Inflammatory macrophage treated with lipopolysaccharide for 1 hour (primary cell): ENCODE results near the gene ZNF532.

Experiments used
- DNase-seq, 2 donors: peaks; one replicate each; pipeline ENCODE4 v3.0.0-alpha.2; 2020 to 2022

ZNF532 gene

GRCh38 chr18:58871514-58872420 is 7.1 kb downstream of the ZNF532 start:
- no peak for DNase-seq

- no peak for DNase-seq
These were observed 14.0 kb downstream of the ZNF532 start for GRCh38 chr18:58878640-58879039.

GRCh38 chr18:58881477-58881876 is 16.8 kb downstream of the ZNF532 start:
- DNase-seq, result no peak

DNA sequence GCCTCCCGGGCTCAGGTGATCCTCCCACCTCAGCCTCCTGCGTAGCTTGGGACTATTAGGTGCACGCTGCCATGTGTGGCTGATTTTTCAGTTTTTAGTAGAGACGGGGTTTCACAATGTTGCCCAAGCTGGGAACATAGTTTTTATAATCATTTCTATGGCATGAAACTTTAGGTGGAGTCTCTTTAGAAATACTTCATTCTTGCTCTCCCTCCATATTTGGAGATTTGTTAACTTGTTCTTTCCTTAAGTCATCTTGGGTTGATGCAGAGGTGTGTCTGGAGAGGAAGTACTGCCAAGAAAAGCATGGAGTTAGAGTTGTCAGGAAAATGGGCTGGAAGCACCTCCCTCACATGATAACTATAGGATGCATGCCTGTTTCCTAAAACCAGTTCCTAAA is 17.4 kb downstream of the ZNF532 start:
- no peak for DNase-seq

- no peak for DNase-seq
These were observed 18.0 kb downstream of the ZNF532 start for GRCh38 chr18:58882686-58883085.

DNA sequence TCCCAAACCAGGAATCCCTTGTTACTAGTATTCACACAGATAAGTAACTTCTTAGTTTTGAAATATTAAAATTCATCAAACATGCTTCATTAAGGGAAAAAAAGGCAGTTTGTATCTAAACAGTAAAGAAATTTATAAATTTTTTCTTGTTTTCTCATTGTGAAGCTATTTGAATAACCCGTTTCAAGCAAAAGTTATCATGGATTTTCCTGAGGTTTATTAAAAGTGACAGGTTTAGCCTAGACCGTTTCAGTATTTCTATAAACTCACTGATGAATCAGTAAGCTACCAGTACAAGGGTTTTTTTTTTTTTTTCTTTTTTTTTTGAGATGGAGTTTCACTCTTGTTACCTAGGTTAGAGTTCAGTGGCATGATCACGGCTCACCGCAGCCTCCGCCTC is 20.0 kb downstream of the ZNF532 start:
- DNase-seq, result no peak

DNA sequence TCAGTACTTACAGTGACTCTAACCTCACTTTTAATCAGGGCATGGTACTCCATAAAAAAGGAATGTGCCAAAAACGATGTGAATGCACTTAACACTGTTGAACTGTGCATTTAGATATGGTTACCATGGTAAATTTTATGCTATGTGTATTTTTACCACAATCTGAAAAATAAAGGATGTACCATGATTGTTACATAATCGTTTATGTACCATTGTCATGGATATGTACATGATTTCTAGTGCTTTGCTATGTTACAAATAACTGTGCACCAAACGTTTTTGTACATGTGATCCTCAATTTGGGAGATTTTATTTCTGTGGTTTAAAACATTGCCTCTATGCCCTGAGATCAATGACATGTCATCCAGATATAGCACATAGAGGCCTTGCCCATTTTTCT is 21.8 kb downstream of the ZNF532 start:
- DNase-seq, result no peak

DNA sequence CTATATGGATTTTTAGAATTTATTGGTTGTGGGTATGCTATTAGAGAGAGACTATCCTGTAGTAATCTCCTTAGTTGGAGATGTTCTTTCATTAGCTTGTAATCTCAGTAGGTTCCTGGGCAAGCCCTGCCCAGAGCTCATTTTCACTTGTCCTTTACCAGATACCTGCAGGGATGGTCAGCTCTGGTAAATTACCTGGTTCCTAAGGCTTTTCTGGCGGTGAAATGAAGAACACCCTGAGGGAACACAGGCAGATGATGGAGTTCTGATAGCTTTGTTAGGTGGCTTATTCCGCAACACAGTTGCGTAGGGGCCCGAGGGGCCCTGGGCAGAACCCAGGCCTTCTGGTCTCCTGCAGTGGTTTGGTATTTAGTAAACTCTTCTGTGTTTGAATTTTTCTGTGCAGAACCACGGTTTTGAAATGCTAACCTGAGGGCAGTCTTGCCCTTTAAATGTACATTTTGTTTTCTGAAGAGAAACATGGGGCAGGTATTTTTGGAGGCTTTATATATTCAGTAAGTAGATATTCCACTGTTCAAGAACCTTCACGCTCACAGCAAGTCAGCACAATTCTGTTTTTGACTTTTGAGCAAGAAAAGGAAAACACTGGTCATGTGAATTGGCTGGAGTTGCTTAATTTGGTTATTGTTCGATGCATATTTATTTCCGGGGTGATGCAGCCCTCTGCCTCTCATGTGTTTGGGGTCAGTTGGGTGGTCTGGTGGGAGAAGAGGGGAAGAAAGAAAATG is 22.4 kb downstream of the ZNF532 start:
- DNase-seq, result peak in 1 of 2 donors; percentile 26

GRCh38 chr18:58887613-58887963 is 22.9 kb downstream of the ZNF532 start:
- DNase-seq, result peak; percentile 72 to 82

DNA sequence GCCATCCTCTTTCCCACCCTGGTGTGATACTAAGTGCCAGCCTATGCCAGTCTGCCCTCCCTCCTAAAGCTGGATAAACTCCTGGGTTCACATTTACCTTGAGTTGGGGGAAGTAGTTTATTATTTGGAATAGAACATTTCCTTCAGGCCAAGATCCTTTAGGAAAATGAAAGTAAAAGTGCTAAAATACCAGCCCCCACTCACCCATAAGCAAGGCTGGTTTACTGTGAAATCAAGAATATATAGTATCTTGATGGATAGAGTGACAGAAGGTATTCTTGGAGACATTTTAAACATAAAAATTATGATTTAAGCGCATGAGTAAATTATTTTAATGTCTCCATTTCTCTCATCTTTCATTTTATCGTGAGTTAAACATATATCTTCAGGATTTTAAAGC is 27.1 kb downstream of the ZNF532 start:
- no peak for DNase-seq

DNA sequence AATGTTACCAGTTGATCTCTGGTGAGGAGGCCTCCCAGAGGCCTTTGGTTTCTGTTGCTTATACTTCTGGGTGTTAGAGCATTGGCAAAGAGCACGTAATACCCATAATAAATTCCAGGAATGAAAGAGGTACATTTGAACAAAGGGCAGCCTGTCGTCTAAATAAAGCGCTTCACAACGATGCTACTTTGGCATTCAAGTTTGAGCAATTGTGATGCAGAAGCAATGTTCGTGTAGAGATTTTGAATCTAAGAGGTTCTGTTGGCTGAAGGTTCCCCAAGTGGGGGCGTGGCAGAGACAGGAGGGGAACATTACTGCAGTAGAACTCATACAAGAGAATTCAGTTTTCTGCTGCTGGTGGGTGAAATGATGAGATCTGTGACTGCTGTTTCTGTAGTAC is 27.8 kb downstream of the ZNF532 start:
- no peak for DNase-seq

GRCh38 chr18:58893388-58894099 is 28.9 kb downstream of the ZNF532 start:
- no peak for DNase-seq

DNA sequence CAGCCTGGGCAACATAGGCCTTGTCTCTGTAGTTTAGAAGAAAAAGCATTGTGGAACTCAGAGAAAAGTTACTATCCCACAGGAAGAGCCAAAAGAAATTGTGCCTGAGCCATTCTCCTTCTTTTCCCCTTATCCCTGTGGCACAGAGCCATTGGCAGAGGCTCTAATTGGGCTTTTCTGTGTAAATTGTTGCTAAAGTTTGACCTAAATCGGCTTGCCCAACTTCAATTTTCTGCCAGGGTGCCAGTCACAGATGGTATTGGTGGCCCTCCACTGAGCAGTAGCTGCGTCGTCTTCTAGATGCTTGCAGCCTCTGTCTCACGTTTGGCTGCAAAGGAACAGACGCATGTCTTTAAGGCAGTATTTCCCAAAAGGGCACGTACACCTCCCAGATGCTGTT is 30.3 kb downstream of the ZNF532 start:
- no peak for DNase-seq

- DNase-seq, result no peak
These were observed 30.7 kb downstream of the ZNF532 start for GRCh38 chr18:58895385-58895784.

- no peak for DNase-seq
These were observed 31.6 kb downstream of the ZNF532 start for GRCh38 chr18:58896268-58896667.

- no peak for DNase-seq
These were observed 32.2 kb downstream of the ZNF532 start for GRCh38 chr18:58896734-58897508.

GRCh38 chr18:58898010-58898799 is 33.5 kb downstream of the ZNF532 start:
- DNase-seq, result no peak

DNA sequence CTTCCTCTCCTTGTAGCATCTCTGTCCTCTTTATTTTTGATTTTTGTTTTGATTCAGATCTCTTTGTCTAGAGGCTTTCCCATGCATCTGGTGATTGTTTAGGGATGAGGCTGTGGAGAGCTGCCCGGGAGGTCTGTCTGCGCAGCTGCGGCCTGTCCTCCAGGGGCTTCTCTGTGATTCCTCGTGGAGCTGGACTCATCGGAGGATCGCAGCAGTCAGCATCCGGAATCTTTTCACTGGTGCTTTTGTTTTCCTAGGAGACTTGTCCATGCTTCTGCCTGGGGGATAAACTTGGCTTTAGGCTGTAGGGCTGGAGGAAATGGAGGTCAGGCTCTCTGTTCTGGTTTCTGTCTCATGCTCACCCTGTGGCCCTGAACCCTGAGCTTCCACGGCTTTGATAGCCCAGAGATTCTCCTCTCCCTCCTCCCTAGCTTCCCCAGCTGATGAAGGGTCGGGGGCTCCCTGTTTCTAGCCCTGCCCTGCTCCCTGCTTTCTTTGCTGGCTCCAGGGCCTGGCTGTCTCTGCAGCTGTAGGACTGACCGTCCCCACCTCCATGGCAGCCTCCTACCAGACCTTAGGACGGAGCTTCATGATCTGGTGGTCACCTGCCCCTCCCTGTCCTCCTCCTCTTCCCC is 35.5 kb downstream of the ZNF532 start:
- no peak for DNase-seq

GRCh38 chr18:58901143-58901542 is 36.5 kb downstream of the ZNF532 start:
- DNase-seq, result no peak

DNA sequence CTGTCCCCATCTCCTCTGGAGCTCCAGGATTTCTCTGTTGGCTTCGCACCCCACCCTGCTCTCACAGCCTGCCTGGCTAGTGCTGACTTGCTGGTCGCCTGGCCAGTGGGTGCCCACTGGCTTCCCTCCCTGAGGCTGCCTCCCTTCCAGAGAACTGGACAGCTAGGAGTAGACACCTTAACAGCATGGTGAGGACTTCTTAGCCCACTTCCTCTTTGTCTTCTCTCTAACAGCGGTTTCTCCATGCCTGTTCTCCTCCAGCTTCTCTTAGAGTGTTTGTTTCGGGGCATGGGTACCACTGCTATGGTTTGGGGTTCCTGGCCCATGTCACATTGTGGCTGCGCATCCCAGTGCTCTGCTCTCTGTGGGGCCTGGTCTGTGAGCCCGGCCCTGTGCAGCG is 37.1 kb downstream of the ZNF532 start:
- DNase-seq, result no peak

DNA sequence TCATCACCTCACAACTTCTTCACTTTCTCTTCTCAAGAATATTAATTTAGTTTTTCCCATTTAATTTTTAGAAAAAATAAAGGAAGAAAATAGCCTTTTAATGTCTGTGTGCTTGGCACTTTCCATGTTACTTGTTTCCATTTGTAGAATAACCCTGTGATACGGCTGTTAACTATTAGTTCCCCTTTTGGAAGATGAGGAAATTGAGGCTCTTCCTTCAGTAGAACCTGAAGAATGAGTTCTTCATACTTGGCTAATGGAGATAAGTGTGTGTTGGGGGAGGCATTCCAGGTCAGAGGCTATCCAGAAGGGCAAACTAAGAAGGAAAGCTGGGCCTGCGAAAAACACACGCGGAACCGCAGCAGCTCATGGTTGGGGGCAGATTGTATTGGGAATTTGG is 38.3 kb downstream of the ZNF532 start:
- DNase-seq, result peak; percentile 29 to 36
